HEK293T (cell line): Measurements from ENCODE around the gene GALNT7.

Source experiments
- ARNT ChIP-seq: fragments of 450-650 bp; IDR thresholded peaks from 2 replicates; pipeline ENCODE4 v1.6.1; 2017; ENCODE audit warnings: mild to moderate bottlenecking
- CTBP1 ChIP-seq: fragments of 450-650 bp; IDR thresholded peaks from 2 replicates; pipeline ENCODE4 v1.6.1; 2016; ENCODE audit warnings: borderline replicate concordance
- ELF4 ChIP-seq: fragments of 450-650 bp; IDR thresholded peaks from 2 replicates; pipeline ENCODE4 v1.6.1; 2017; ENCODE audit warnings: antibody characterized with exemption
- FOXA1 ChIP-seq: fragments of 450-650 bp; IDR thresholded peaks from 2 replicates; pipeline ENCODE4 v1.6.1; 2016; ENCODE audit warnings: mild to moderate bottlenecking
- FOXK2 ChIP-seq: fragments of 450-650 bp; IDR thresholded peaks from 2 replicates; pipeline ENCODE4 v1.6.1; 2016; ENCODE audit warnings: mild to moderate bottlenecking
- FOXM1 ChIP-seq: fragments of 450-650 bp; IDR thresholded peaks from 2 replicates; pipeline ENCODE4 v1.6.1; 2017; ENCODE audit warnings: mild to moderate bottlenecking, borderline replicate concordance
- HDGF ChIP-seq: fragments of 450-650 bp; IDR thresholded peaks from 2 replicates; pipeline ENCODE4 v1.6.1; 2017; ENCODE audit warnings: antibody characterized with exemption, borderline replicate concordance
- L3MBTL2 ChIP-seq: fragments of 450-650 bp; conservative IDR thresholded peaks from 2 replicates; pipeline ENCODE4 v1.6.1; 2016; ENCODE audit warnings: mild to moderate bottlenecking
- NFRKB ChIP-seq: fragments of 450-650 bp; IDR thresholded peaks from 2 replicates; pipeline ENCODE4 v1.6.1; 2016; ENCODE audit warnings: mild to moderate bottlenecking, moderate library complexity
- SP1 ChIP-seq: fragments of 450-650 bp; IDR thresholded peaks from 2 replicates; pipeline ENCODE4 v1.6.1; 2017
- SUZ12 ChIP-seq: fragments of 450-650 bp; IDR thresholded peaks from 2 replicates; pipeline ENCODE4 v1.6.1; 2016; ENCODE audit warnings: mild to moderate bottlenecking
- TARDBP ChIP-seq: fragments of 450-650 bp; IDR thresholded peaks from 2 replicates; pipeline ENCODE4 v1.6.1; 2016
- ZNF384 ChIP-seq: fragments of 450-650 bp; IDR thresholded peaks from 2 replicates; pipeline ENCODE4 v1.6.1; 2016

GRCh38 chr4:173247321-173247720, 78.7 kb downstream of the GALNT7 start:
- TF ChIP-seq FOXK2 = no peak
- TF ChIP-seq CTBP1 = no peak
- no peak for TF ChIP-seq ARNT
- no peak for TF ChIP-seq FOXM1
- no peak for TF ChIP-seq ZNF384
- TF ChIP-seq FOXA1 = no peak
- no peak for TF ChIP-seq HDGF
- no peak for TF ChIP-seq TARDBP
- no peak for TF ChIP-seq NFRKB
- TF ChIP-seq SUZ12 = no peak
- TF ChIP-seq SP1 = no peak
- no peak for TF ChIP-seq L3MBTL2
- no peak for TF ChIP-seq ELF4
